AG09319 (cell line): Measurements from ENCODE around the gene JAML.

ENCODE experiments used
- DNase-seq: peaks from one replicate; pipeline ENCODE4 v3.0.0-alpha.2; 2010; ENCODE audit warnings: low read depth; ENCODE audit errors: extremely low read depth
- CTCF ChIP-seq: IDR thresholded peaks from 2 replicates; pipeline ENCODE4 v1.5.1; 2011; ENCODE audit warnings: low read depth, mild to moderate bottlenecking, inconsistent platforms, low read length, moderate library complexity

JAML gene

DNA sequence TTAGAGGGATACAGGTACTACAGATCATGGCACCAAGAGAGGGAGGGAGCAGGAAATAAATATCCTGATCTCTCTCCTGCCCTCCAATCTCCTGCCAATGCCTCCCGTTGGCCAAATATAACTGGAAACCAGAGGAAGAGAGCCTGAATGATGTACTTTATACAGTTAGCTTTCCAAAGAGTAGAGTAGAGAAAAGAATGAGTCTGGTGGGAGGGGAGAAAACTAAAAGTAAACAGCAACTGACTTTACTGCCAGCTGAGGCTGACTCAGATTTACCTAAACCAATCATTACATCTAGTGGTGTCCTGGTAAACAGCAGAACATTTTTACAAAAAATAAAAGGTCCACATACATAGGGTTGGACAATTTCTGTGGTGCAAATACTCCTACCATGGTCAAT is 22.2 kb upstream of the JAML start:
- DNase-seq, result no peak
- TF ChIP-seq CTCF, result no peak

DNA sequence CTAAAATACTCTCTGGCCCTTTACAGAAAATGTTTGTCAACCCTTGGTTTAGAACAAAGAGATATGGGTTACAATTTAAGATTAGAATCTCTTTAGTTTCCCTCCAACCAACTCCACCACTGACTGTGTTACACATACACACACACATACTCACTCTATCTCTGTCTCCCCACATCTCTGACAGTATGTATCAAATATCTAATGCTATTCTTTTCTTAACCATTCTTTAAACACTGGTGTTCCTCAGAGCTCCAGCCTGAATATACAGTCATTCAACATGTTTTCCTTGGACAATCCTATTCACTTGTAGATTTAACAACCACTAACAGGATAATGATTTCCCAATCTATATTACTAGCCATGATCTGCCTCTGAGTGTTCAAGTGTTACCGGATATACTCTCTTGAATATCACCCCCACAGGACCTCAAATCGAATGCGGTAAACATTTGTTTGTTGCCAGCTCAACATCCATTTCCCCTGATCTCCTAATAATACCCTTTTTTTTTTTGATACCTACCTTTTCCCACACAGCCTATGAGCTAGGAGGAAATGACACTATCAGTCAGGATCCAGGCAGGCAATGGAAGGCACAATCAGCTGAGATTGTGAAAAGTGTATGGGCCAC is 21.2 kb upstream of the JAML start:
- no peak for DNase-seq

GRCh38 chr11:118243993-118244762 is 19.4 kb upstream of the JAML start:
- TF ChIP-seq CTCF, result no peak
- no peak for DNase-seq

More for the DNA sequence above, 21.2 kb upstream of the JAML start:
- TF ChIP-seq CTCF, result no peak

GRCh38 chr11:118243161-118243560 is 18.4 kb upstream of the JAML start:
- no peak for DNase-seq
- no peak for TF ChIP-seq CTCF

- TF ChIP-seq CTCF, result no peak
- DNase-seq, result no peak
These were observed 16.9 kb upstream of the JAML start for GRCh38 chr11:118241764-118242098.

DNA sequence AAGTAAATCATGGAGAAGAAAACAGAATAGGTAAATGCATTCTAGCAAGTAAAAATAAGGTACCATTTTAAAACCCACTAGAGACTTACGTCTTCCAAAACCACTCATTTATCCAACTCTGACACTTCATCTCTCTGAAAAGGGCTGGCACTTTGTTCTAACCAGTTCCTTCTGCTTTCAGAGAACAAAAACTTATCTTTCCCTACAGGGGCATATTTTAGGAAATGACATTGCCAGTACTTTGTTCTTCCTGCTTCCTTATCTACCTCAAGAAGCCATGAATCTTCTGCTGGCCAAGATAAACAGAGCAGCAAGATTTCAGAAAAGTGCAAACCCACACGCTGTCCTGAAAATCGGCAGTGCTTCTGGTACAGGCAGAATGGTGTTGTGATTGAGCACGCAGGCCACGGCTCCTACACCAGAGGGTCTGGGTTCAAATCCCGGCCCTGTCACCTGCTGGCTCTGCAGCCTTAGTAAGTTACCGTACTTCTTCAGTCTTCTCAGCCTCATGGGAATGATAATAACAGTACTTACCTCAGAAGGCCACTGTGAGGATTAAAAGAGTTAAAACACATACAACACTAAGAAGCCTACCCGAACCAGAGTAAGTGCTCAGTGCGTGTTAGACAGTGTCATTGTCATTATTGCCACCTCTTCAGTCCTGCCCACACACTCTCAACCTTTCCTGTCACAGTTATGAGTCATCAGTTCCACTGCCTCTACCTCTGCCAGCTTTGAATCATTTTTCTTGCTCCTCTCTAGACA is 16.4 kb upstream of the JAML start:
- no peak for TF ChIP-seq CTCF
- DNase-seq, result no peak
